Memory B cell (primary cell): ENCODE results near the gene FMNL2.

Experiments used
- ATAC-seq: fragments of 150-1000 bp; cut with Tn5 transposase; 2 replicates; pipeline ENCODE4 v1.10.0; 2021; ENCODE audit warnings: low read depth, mild to moderate bottlenecking, moderate library complexity
- DNase-seq, 2 donors: peaks; one replicate each; pipeline ENCODE4 v3.0.0; 2022; ENCODE audit warnings: low spot score in 2 of 2
- H3K27ac Mint-ChIP-seq: one replicate; pipeline ENCODE4 v1.8.0; 2022; ENCODE audit warnings: mild to moderate bottlenecking, moderate library complexity, mixed read lengths
- H3K27me3 Mint-ChIP-seq: one replicate; pipeline ENCODE4 v1.8.0; 2022; ENCODE audit warnings: mixed read lengths
- H3K36me3 Mint-ChIP-seq: one replicate; pipeline ENCODE4 v1.8.0; 2022; ENCODE audit warnings: mild to moderate bottlenecking, mixed read lengths
- H3K4me1 Mint-ChIP-seq: one replicate; pipeline ENCODE4 v1.8.0; 2022; ENCODE audit warnings: mixed read lengths
- H3K4me3 Mint-ChIP-seq: one replicate; pipeline ENCODE4 v1.8.0; 2022; ENCODE audit warnings: mild to moderate bottlenecking, moderate library complexity, mixed read lengths
- H3K9me3 Mint-ChIP-seq: one replicate; pipeline ENCODE4 v1.8.0; 2022; ENCODE audit warnings: mixed read lengths

Gene FMNL2

GRCh38 chr2:152408254-152408653, 73.3 kb downstream of the FMNL2 start:
- Mint-ChIP-seq H3K4me1 (peaks cover 17% of the 10 kb centered on the region), H3K36me3 (no peaks in the 10 kb centered on the region), H3K4me3 (no peak overlapping the region), H3K9me3 (no peaks in the 10 kb centered on the region), H3K27ac (no peak overlapping the region), H3K27me3 (no peaks in the 10 kb centered on the region)
- DNase-seq (no peak), ATAC-seq (no peak)

GRCh38 chr2:152409386-152410164, 74.6 kb downstream of the FMNL2 start:
- ATAC-seq (no peak), DNase-seq (no peak)
- H3K4me1 Mint-ChIP-seq = peaks cover 17% of the 10 kb centered on the region
- no peaks in the 10 kb centered on the region for H3K9me3 Mint-ChIP-seq
- H3K4me3 Mint-ChIP-seq = no peak overlapping the region
- H3K36me3 Mint-ChIP-seq = no peaks in the 10 kb centered on the region
- no peak overlapping the region for H3K27ac Mint-ChIP-seq
- H3K27me3 Mint-ChIP-seq = no peaks in the 10 kb centered on the region

DNA sequence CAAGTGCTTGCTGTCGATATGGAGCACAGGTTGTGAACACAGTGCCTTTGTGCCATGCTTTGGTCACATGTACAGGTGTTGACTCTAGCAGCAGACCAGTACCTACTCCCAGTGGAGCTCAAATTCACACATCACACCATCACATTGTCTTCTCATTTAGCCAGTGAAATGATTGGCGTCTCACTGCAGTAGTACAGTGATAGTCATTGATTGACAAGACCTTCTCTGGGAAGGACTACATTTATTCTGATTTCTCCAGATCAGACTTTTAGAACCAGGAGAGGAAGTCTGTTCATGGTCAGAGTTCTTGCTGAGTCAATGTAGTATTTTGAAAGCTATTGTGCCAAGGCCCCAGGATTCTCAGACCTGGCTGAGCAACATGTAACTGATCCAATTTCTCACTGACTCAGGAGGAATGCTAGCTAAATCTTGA, 75.2 kb downstream of the FMNL2 start:
- no peaks in the 10 kb centered on the region for H3K27me3 Mint-ChIP-seq
- H3K27ac Mint-ChIP-seq = no peak overlapping the region
- peaks cover 17% of the 10 kb centered on the region for H3K4me1 Mint-ChIP-seq
- ATAC-seq (no peak), DNase-seq (no peak)
- H3K4me3 Mint-ChIP-seq = no peak overlapping the region
- no peaks in the 10 kb centered on the region for H3K36me3 Mint-ChIP-seq
- no peaks in the 10 kb centered on the region for H3K9me3 Mint-ChIP-seq

- H3K27me3 Mint-ChIP-seq = no peaks in the 10 kb centered on the region
- no peaks in the 10 kb centered on the region for H3K36me3 Mint-ChIP-seq
- H3K4me1 Mint-ChIP-seq = peaks cover 16% of the 10 kb centered on the region
- H3K9me3 Mint-ChIP-seq = no peaks in the 10 kb centered on the region
- no peak for DNase-seq
- H3K27ac Mint-ChIP-seq = no peak overlapping the region
- no peak for ATAC-seq
- no peak overlapping the region for H3K4me3 Mint-ChIP-seq
Measured at GRCh38 chr2:152411154-152411553, 76.2 kb downstream of the FMNL2 start.

DNA sequence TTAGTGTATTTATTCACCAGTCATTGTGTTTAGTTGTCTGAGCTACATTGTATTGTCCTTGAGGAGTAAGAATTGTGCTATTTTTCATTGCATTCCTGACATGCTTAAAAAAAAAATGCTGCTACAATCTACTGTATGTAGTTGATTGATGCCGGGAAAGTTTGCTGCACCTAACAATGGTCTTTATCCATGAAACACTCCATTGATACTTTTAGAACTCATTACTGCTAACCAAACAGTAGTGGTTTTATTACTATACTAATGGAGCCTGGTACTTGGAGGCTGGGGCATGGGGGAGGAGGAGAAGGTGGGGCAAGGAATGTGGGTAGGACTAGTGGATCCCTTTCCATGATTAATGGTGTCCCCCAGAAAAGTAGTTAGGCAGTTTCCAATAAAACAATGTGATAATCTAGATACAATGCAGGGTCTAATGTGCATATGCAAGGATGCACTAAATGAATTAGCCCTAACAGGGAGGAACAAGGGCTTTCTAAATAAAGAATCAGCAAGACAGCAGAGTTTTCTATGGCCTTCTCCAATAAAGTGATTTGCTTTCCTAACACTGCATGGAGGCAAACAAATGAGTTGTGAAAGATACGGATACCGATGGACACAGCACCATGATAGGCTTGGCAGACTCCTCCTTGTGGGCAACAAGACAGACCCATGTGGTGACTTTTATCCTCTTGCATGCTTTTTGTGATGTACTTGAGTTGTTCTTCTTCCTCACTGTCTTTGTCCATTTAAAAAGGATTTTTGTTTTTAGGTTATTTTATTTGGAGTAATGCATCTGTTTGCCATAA, 78.5 kb downstream of the FMNL2 start:
- Mint-ChIP-seq H3K27ac (no peak overlapping the region), H3K27me3 (no peaks in the 10 kb centered on the region), H3K9me3 (no peaks in the 10 kb centered on the region), H3K4me3 (no peak overlapping the region), H3K36me3 (no peaks in the 10 kb centered on the region), H3K4me1 (peaks cover 3% of the 10 kb centered on the region)
- DNase-seq (no peak), ATAC-seq (no peak)

DNA sequence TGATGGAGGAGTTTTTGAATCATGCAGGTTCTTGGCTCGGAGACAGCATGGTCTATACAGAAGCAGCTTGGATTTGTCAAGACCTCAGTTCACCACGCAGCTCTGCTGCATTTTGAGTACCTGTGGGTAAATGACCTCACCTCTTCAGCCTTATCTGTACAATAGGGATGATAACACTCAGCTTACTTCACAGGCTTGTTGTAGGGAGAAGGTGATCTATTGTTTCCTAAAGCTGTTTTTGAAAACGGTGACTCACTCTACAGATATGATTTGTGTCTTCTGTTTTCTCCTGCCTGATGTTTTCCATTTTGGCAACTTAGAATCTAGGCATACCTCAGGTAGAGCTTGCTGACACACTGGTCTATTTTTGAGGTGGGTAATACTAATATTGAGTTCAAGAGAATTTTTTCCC, 80.3 kb downstream of the FMNL2 start:
- no peak for ATAC-seq
- H3K4me3 Mint-ChIP-seq = no peak overlapping the region
- H3K27ac Mint-ChIP-seq = no peak overlapping the region
- peaks cover 3% of the 10 kb centered on the region for H3K4me1 Mint-ChIP-seq
- no peaks in the 10 kb centered on the region for H3K27me3 Mint-ChIP-seq
- no peaks in the 10 kb centered on the region for H3K9me3 Mint-ChIP-seq
- DNase-seq = no peak
- no peaks in the 10 kb centered on the region for H3K36me3 Mint-ChIP-seq

DNA sequence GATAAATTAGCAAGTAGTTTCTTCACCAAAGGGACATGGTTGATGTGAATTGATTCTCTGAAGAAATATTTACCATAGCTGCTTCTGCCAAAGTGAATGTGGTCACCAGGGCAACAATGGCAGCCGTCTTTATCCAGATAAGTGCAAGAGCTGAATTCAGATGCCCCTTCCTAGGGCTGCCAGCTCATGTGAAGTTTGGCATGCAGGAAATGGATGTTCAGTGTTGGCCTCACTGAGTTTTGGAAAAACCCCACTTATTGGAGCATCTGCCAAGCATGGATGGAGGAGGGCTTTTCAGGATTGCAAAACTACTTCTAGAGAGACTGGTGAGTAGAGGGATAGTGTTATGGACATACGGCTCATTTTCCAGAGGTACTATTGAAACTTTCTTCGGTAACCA, 80.8 kb downstream of the FMNL2 start:
- Mint-ChIP-seq H3K4me3 (no peak overlapping the region), H3K36me3 (no peaks in the 10 kb centered on the region), H3K4me1 (peaks cover 7% of the 10 kb centered on the region), H3K9me3 (no peaks in the 10 kb centered on the region), H3K27ac (no peak overlapping the region), H3K27me3 (peaks cover 3% of the 10 kb centered on the region)
- ATAC-seq = no peak
- DNase-seq = no peak

GRCh38 chr2:152418688-152419087, 83.7 kb downstream of the FMNL2 start:
- Mint-ChIP-seq H3K27me3 (peaks cover 4% of the 10 kb centered on the region), H3K4me1 (peaks cover 8% of the 10 kb centered on the region), H3K9me3 (no peaks in the 10 kb centered on the region), H3K27ac (no peak overlapping the region), H3K4me3 (no peak overlapping the region), H3K36me3 (no peaks in the 10 kb centered on the region)
- no peak for ATAC-seq
- DNase-seq = no peak

DNA sequence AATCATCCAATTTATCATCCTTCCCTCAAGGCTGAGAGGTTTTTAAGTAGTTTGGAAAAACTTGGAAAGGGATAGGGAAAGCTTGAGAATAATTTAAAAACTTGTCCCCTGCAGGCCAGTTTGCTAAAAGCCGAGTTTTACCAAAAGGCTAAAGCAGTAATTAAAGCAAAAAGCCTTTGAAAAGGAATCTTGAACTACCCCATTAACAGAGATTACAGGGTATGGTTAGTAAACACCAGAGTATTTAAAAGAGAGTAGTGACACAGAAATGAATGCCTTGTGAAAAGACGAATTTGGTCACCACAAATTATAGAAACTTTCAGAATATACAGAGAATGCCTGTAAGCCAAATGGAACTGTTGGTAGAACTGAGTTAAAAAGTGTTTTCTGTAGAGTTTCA, 85.0 kb downstream of the FMNL2 start:
- no peak overlapping the region for H3K4me3 Mint-ChIP-seq
- peaks cover 8% of the 10 kb centered on the region for H3K4me1 Mint-ChIP-seq
- no peak for DNase-seq
- no peaks in the 10 kb centered on the region for H3K36me3 Mint-ChIP-seq
- no peaks in the 10 kb centered on the region for H3K9me3 Mint-ChIP-seq
- H3K27me3 Mint-ChIP-seq = peaks cover 4% of the 10 kb centered on the region
- ATAC-seq = no peak
- no peak overlapping the region for H3K27ac Mint-ChIP-seq

GRCh38 chr2:152420363-152420762, 85.4 kb downstream of the FMNL2 start:
- no peaks in the 10 kb centered on the region for H3K9me3 Mint-ChIP-seq
- peaks cover 4% of the 10 kb centered on the region for H3K27me3 Mint-ChIP-seq
- H3K4me1 Mint-ChIP-seq = peaks cover 8% of the 10 kb centered on the region
- no peak overlapping the region for H3K4me3 Mint-ChIP-seq
- H3K27ac Mint-ChIP-seq = no peak overlapping the region
- ATAC-seq (no peak), DNase-seq (no peak)
- H3K36me3 Mint-ChIP-seq = no peaks in the 10 kb centered on the region

DNA sequence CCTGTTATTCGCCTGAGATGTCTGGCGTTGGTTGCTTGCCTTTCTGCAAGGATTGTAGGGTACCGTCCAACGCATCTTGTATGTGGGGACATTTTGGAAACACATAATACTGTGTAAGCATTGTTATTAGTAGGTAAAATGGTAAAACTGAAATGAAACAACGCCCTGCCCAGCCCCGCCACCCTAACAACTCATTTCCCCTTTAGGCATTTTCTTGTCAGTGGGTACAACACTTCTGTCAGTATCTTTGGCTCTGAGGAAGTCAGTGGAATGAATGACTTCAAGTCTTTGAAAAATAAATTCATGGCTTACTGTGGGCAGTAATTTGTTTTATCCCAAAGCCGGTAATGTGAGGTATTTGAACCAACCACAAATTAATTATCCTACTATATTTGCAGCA, 86.0 kb downstream of the FMNL2 start:
- DNase-seq (no peak), ATAC-seq (no peak)
- H3K4me1 Mint-ChIP-seq = peaks cover 8% of the 10 kb centered on the region
- peaks cover 4% of the 10 kb centered on the region for H3K27me3 Mint-ChIP-seq
- no peak overlapping the region for H3K4me3 Mint-ChIP-seq
- H3K9me3 Mint-ChIP-seq = no peaks in the 10 kb centered on the region
- H3K36me3 Mint-ChIP-seq = no peaks in the 10 kb centered on the region
- H3K27ac Mint-ChIP-seq = no peak overlapping the region

GRCh38 chr2:152421521-152422370, 86.8 kb downstream of the FMNL2 start:
- DNase-seq (no peak), ATAC-seq (peak; percentile 21)
- Mint-ChIP-seq H3K36me3 (no peaks in the 10 kb centered on the region), H3K9me3 (no peaks in the 10 kb centered on the region), H3K27me3 (peaks cover 4% of the 10 kb centered on the region), H3K4me1 (peaks cover 8% of the 10 kb centered on the region), H3K27ac (no peak overlapping the region), H3K4me3 (no peak overlapping the region)

GRCh38 chr2:152423684-152424083, 88.7 kb downstream of the FMNL2 start:
- Mint-ChIP-seq H3K9me3 (no peaks in the 10 kb centered on the region), H3K4me3 (no peak overlapping the region), H3K27me3 (peaks cover 4% of the 10 kb centered on the region), H3K36me3 (no peaks in the 10 kb centered on the region), H3K27ac (no peak overlapping the region), H3K4me1 (peaks cover 8% of the 10 kb centered on the region)
- ATAC-seq = no peak
- no peak for DNase-seq
